CD4-positive, alpha-beta memory T cell (primary cell): ENCODE data around the gene UBXN7. TPM values are rescaled to one million over a fixed set of nuclear protein-coding genes. Genes with fewer than 3 reads are reported as not detected.
A peak's percentile ranks its signal among the peaks of the same experiment; 100 is the strongest.
"Not testable (repeated sequence)": the region's sequence is repeated elsewhere in the genome, so short reads cannot be mapped to it uniquely, and the experiment has no call there.

Experiments
- CTCF ChIA-PET: fragments of 350-600 bp; sonication (Branson Sonifier 250); formaldehyde crosslinking; loops from one replicate; lab custom pipeline; 2021; ENCODE audit warnings: inconsistent platforms; ENCODE audit not compliant: partially characterized antibody; lab: Charles Lee
- POLR2A ChIA-PET: fragments of 350-600 bp; sonication (Branson Sonifier 250); formaldehyde crosslinking; loops from one replicate; lab custom pipeline; 2021; ENCODE audit not compliant: partially characterized antibody; lab: Charles Lee
- DNase-seq, 5 donors: peaks; one replicate each; pipeline versions ENCODE4 v3.0.0 to v3.0.0-alpha.2; 2020 to 2022; ENCODE audit warnings: mixed read lengths in 1 of 5
- H3K27ac ChIP-seq: one replicate; pipeline ENCODE4 v1.7.0; 2013; ENCODE audit warnings: low read depth, low read length
- H3K27me3 ChIP-seq: 2 replicates; pipeline ENCODE4 v1.7.0; 2013; ENCODE audit warnings: mild to moderate bottlenecking, low read length, moderate library complexity; ENCODE audit not compliant: insufficient read depth
- H3K36me3 ChIP-seq: 2 replicates; pipeline ENCODE4 v1.7.0; 2013; ENCODE audit warnings: mild to moderate bottlenecking, low read length, moderate library complexity; ENCODE audit not compliant: insufficient read depth
- H3K4me1 ChIP-seq: 2 replicates; pipeline ENCODE4 v1.7.0; 2013; ENCODE audit warnings: mild to moderate bottlenecking, low read length, moderate library complexity; ENCODE audit not compliant: insufficient read depth
- H3K4me3 ChIP-seq, 2 donors: one replicate each; pipeline ENCODE4 v1.7.0; 2013; ENCODE audit warnings: low read length in 2 of 2, mild to moderate bottlenecking in 1 of 2
- H3K9me3 ChIP-seq, 2 donors: one replicate each; pipeline ENCODE4 v1.7.0; 2013; ENCODE audit warnings: low read length in 2 of 2, control low read depth in 1 of 2; ENCODE audit not compliant: control insufficient read depth in 1 of 2
- H3K27ac Mint-ChIP-seq, 7 donors: one replicate each; pipeline ENCODE4 v1.8.0; 2020 to 2021; ENCODE audit warnings: mixed read lengths in 7 of 7, mild to moderate bottlenecking in 6 of 7, inconsistent platforms in 3 of 7, moderate library complexity in 3 of 7
- H3K27me3 Mint-ChIP-seq, 2 donors: one replicate each; pipeline ENCODE4 v1.8.0; 2020 to 2021; ENCODE audit warnings: mixed read lengths in 2 of 2
- H3K36me3 Mint-ChIP-seq, 2 donors: one replicate each; pipeline ENCODE4 v1.8.0; 2020 to 2021; ENCODE audit warnings: mixed read lengths in 2 of 2, inconsistent platforms in 1 of 2, mild to moderate bottlenecking in 1 of 2
- H3K4me1 Mint-ChIP-seq, 4 donors: one replicate each; pipeline ENCODE4 v1.8.0; 2020 to 2021; ENCODE audit warnings: mixed read lengths in 4 of 4, mild to moderate bottlenecking in 1 of 4
- H3K4me3 Mint-ChIP-seq, 8 donors: one replicate each; pipeline ENCODE4 v1.8.0; 2020 to 2021; ENCODE audit warnings: mixed read lengths in 8 of 8, mild to moderate bottlenecking in 7 of 8, moderate library complexity in 6 of 8, inconsistent platforms in 3 of 8
- H3K9me3 Mint-ChIP-seq, 8 donors: one replicate each; pipeline ENCODE4 v1.8.0; 2020 to 2021; ENCODE audit warnings: mixed read lengths in 8 of 8, mild to moderate bottlenecking in 5 of 8, inconsistent platforms in 3 of 8, moderate library complexity in 1 of 8
- intact Hi-C: fragments of 100-400 bp; cut with micrococcal nuclease; formaldehyde crosslinking; loops from one replicate; pipeline ENCODE4 v1.15.1; 2023
- polyA plus RNA-seq, 2 donors: library from polyadenylated mRNA; unstranded; fragments of 300-500 nt; fragmentation: Illumina TruSeq; gene quantifications; one replicate each; pipeline ENCODE4 v1.2.3, GENCODE V29; 2021
- total RNA-seq, 2 experiments: library from RNA; stranded (reverse); gene quantifications; one replicate each; pipeline ENCODE4 v1.2.3, GENCODE V29; 2021

The UBXN7 gene
- 10 to 100 TPM; 72.6 to 90.8 TPM for total RNA-seq
- 10 to 100 TPM; 16.8 to 31.6 TPM for polyA plus RNA-seq

GRCh38 chr3:196432137-196432879 lies at the start of gene UBXN7:
TSS of gene UBXN7 (minus strand) at chr3:196432427. CDS start at chr3:196432399, 28 bp downstream.
- ChIA-PET CTCF (interaction anchor here (0.6 to 1.0 kb wide), 2 partner anchors 25 to 36 kb away, joined by 3 to 4 read pairs; no protein-coding TSS in a partner anchor), POLR2A (interaction anchor here (0.7 to 1.8 kb wide), 14 partner anchors 8 to 537 kb away, joined by 3 to 19 read pairs (median 4); partner anchors contain the start of genes DYNLT2B, FBXO45, RNF168 and WDR53)
- peak; percentile 92 to 96 (median 95) for DNase-seq
- peak within 1 kb of the TSS; percentile 81 for H3K27ac ChIP-seq
- Mint-ChIP-seq H3K4me3 (peak within 1 kb of the TSS; percentile 70 to 97 (median 85)), H3K36me3 (peaks cover 0 to 17% of the 10 kb centered on the region in 2 donors), H3K27ac (peak within 1 kb of the TSS; percentile 80 to 97 (median 96)), H3K27me3 (no peaks in the 10 kb centered on the region), H3K9me3 (peaks cover 0 to 2% (median 0%) of the 10 kb centered on the region in 8 donors), H3K4me1 (peaks cover 8 to 35% (median 15%) of the 10 kb centered on the region in 4 donors)
- H3K4me3 ChIP-seq = peak within 1 kb of the TSS; percentile 64 to 95
- H3K4me1 ChIP-seq = peaks cover 22% of the 10 kb centered on the region
- no peaks in the 10 kb centered on the region for H3K27me3 ChIP-seq
- no peaks in the 10 kb centered on the region for H3K9me3 ChIP-seq
- no peaks in the 10 kb centered on the region for H3K36me3 ChIP-seq
- intact Hi-C loops = loop anchor here (1.0 to 5.0 kb wide), 6 partner anchors 40 to 307 kb away; partner anchors contain the start of genes CEP19, DYNLT2B, FBXO45 and PAK2

GRCh38 chr3:196477678-196478077 lies 45.5 kb upstream of the UBXN7 start:
- H3K27ac ChIP-seq = no peak overlapping the region
- intact Hi-C loops = no loop called here
- ChIA-PET POLR2A (no interaction called here), CTCF (interaction anchor here (2.1 kb wide), 1 partner anchor 9 kb away, joined by 5 read pairs; no protein-coding TSS in a partner anchor)
- H3K9me3 Mint-ChIP-seq = no peaks in the 10 kb centered on the region
- H3K4me3 Mint-ChIP-seq = no peak overlapping the region
- no peaks in the 10 kb centered on the region for H3K9me3 ChIP-seq
- peaks cover 43% of the 10 kb centered on the region for H3K36me3 ChIP-seq
- H3K27me3 Mint-ChIP-seq = no peaks in the 10 kb centered on the region
- peaks cover 29 to 55% of the 10 kb centered on the region in 2 donors for H3K36me3 Mint-ChIP-seq
- DNase-seq = no peak
- no peak overlapping the region for H3K27ac Mint-ChIP-seq
- H3K4me3 ChIP-seq = no peak overlapping the region
- no peaks in the 10 kb centered on the region for H3K4me1 ChIP-seq
- H3K27me3 ChIP-seq = no peaks in the 10 kb centered on the region
- no peaks in the 10 kb centered on the region for H3K4me1 Mint-ChIP-seq

GRCh38 chr3:196472286-196472685 lies 40.1 kb upstream of the UBXN7 start:
- ChIA-PET POLR2A (no interaction called here), CTCF (no interaction called here)
- no peak for DNase-seq
- Histone ChIP-seq H3K9me3 (no peaks in the 10 kb centered on the region), H3K36me3 (peaks cover 36% of the 10 kb centered on the region), H3K4me3 (no peak overlapping the region), H3K27ac (no peak overlapping the region), H3K4me1 (peaks cover 6% of the 10 kb centered on the region), H3K27me3 (no peaks in the 10 kb centered on the region)
- H3K27me3 Mint-ChIP-seq = no peaks in the 10 kb centered on the region
- peak overlapping the region in 2 of 7 donors; percentile 19 to 22 for H3K27ac Mint-ChIP-seq
- H3K4me1 Mint-ChIP-seq = peaks cover 8 to 23% (median 9%) of the 10 kb centered on the region in 4 donors
- intact Hi-C loops = loop anchor here (5.0 kb wide), 1 partner anchor 40 kb away; the partner anchor contains the start of gene UBXN7
- peaks cover 29 to 53% of the 10 kb centered on the region in 2 donors for H3K36me3 Mint-ChIP-seq
- H3K4me3 Mint-ChIP-seq = no peak overlapping the region
- H3K9me3 Mint-ChIP-seq = no peaks in the 10 kb centered on the region

- CTCF ChIA-PET = interaction anchor here (0.6 to 1.2 kb wide), 2 partner anchors 55 to 218 kb away, joined by 3 read pairs; no protein-coding TSS in a partner anchor
- peaks cover 8 to 23% (median 9%) of the 10 kb centered on the region in 4 donors for H3K4me1 Mint-ChIP-seq
Observed at GRCh38 chr3:196471551-196471950, 39.3 kb upstream of the UBXN7 start.

GRCh38 chr3:196470182-196470581 lies 38.0 kb upstream of the UBXN7 start:
- intact Hi-C loops = loop anchor here (5.0 kb wide), 1 partner anchor 38 kb away; the partner anchor contains the start of gene UBXN7
- H3K27ac Mint-ChIP-seq, H3K4me3 ChIP-seq, CTCF ChIA-PET, DNase-seq, H3K27ac ChIP-seq, H3K9me3 ChIP-seq, POLR2A ChIA-PET, H3K9me3 Mint-ChIP-seq, H3K4me3 Mint-ChIP-seq, H3K27me3 Mint-ChIP-seq, H3K4me1 ChIP-seq, H3K27me3 ChIP-seq: not testable (repeated sequence)
- Mint-ChIP-seq H3K4me1 (peaks cover 8 to 23% (median 9%) of the 10 kb centered on the region in 4 donors), H3K36me3 (peaks cover 26 to 43% of the 10 kb centered on the region in 2 donors)
- H3K36me3 ChIP-seq = peaks cover 30% of the 10 kb centered on the region

More at GRCh38 chr3:196471551-196471950, 39.3 kb upstream of the UBXN7 start:
- Mint-ChIP-seq H3K36me3 (peaks cover 24 to 48% of the 10 kb centered on the region in 2 donors), H3K4me3 (no peak overlapping the region), H3K9me3 (no peaks in the 10 kb centered on the region), H3K27me3 (no peaks in the 10 kb centered on the region), H3K27ac (peak overlapping the region in 1 of 7 donors; percentile 19)
- no peaks in the 10 kb centered on the region for H3K9me3 ChIP-seq
- DNase-seq = no peak
- H3K4me1 ChIP-seq = peaks cover 6% of the 10 kb centered on the region
- H3K4me3 ChIP-seq = no peak overlapping the region
- no peak overlapping the region for H3K27ac ChIP-seq
- H3K27me3 ChIP-seq = no peaks in the 10 kb centered on the region
- POLR2A ChIA-PET = interaction anchor here (1.3 kb wide), 1 partner anchor 15 kb away, joined by 3 read pairs; no protein-coding TSS in a partner anchor
- intact Hi-C loops = loop anchor here (5.0 kb wide), 1 partner anchor 39 kb away; the partner anchor contains the start of gene UBXN7
- H3K36me3 ChIP-seq = peaks cover 31% of the 10 kb centered on the region

- POLR2A ChIA-PET = interaction anchor here (0.6 kb wide), 1 partner anchor 59 kb away, joined by 3 read pairs; no protein-coding TSS in a partner anchor
- Mint-ChIP-seq H3K36me3 (peaks cover 6 to 17% of the 10 kb centered on the region in 2 donors), H3K27me3 (no peaks in the 10 kb centered on the region), H3K9me3 (peaks cover 0 to 8% (median 0%) of the 10 kb centered on the region in 8 donors), H3K27ac (peak overlapping the region in 1 of 7 donors; percentile 51), H3K4me3 (no peak overlapping the region), H3K4me1 (peaks cover 0 to 12% (median 3%) of the 10 kb centered on the region in 4 donors)
- Histone ChIP-seq H3K4me3 (no peak overlapping the region), H3K36me3 (no peaks in the 10 kb centered on the region), H3K27ac (no peak overlapping the region), H3K9me3 (no peaks in the 10 kb centered on the region), H3K4me1 (no peaks in the 10 kb centered on the region), H3K27me3 (no peaks in the 10 kb centered on the region)
- intact Hi-C loops = no loop called here
- CTCF ChIA-PET = interaction anchor here (1.4 kb wide), 1 partner anchor 29 kb away, joined by 4 read pairs; no protein-coding TSS in a partner anchor
- no peak for DNase-seq
Observed at GRCh38 chr3:196463804-196464203, 31.6 kb upstream of the UBXN7 start.

- intact Hi-C loops = no loop called here
- Mint-ChIP-seq H3K27ac (no peak overlapping the region), H3K9me3 (peaks cover 0 to 9% (median 0%) of the 10 kb centered on the region in 8 donors), H3K27me3 (no peaks in the 10 kb centered on the region), H3K36me3 (peaks cover 6 to 16% of the 10 kb centered on the region in 2 donors), H3K4me3 (no peak overlapping the region), H3K4me1 (peaks cover 0 to 12% (median 4%) of the 10 kb centered on the region in 4 donors)
- H3K9me3 ChIP-seq = no peaks in the 10 kb centered on the region
- H3K27me3 ChIP-seq = no peaks in the 10 kb centered on the region
- no peak overlapping the region for H3K4me3 ChIP-seq
- ChIA-PET CTCF (no interaction called here), POLR2A (no interaction called here)
- H3K4me1 ChIP-seq = no peaks in the 10 kb centered on the region
- no peaks in the 10 kb centered on the region for H3K36me3 ChIP-seq
- DNase-seq = no peak
- H3K27ac ChIP-seq = no peak overlapping the region
Observed at GRCh38 chr3:196463478-196463756, 31.2 kb upstream of the UBXN7 start.
